ENCODE measurements around the gene TMEFF1. TPM values are rescaled to one million over a fixed set of nuclear protein-coding genes. Genes with fewer than 3 reads are reported as not detected.
"Not testable (repeated sequence)": the region's sequence is repeated elsewhere in the genome, so short reads cannot be mapped to it uniquely, and the experiment has no call there.

TMEFF1 gene, protein sequence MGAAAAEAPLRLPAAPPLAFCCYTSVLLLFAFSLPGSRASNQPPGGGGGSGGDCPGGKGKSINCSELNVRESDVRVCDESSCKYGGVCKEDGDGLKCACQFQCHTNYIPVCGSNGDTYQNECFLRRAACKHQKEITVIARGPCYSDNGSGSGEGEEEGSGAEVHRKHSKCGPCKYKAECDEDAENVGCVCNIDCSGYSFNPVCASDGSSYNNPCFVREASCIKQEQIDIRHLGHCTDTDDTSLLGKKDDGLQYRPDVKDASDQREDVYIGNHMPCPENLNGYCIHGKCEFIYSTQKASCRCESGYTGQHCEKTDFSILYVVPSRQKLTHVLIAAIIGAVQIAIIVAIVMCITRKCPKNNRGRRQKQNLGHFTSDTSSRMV
- total RNA-seq, result under 1 TPM in 1 of 2 donors, not detected in 1; 0.50 TPM
- long read RNA-seq, partial matches to known transcripts, result 0 of 1 reads
- long read RNA-seq, other reads (novel, unspliced or antisense), result 0 of 1 reads

DNA sequence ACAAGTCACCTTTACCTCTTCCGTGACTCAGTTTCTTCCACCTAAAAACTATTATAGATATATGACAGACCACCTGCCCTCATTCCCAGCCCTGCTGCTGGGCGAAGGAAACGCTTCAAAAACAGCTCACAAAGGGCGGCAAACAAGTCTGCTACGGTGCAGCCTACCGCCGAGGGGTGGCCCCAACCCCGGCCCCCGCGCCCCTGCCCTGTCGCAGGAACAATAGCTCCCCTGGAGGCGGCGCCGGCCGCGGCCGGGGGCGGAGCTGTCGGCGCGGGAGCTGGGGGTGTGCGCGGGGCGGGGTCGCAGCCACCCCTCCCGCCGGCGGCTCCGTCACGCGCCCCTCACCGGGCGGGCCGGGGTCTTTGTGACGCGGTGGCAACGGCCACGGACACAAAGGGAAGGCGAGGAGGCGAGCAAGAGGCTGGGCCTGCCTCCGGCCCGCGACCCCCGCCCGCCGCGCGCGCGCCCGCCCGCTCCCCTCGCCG lies at the start of gene TMEFF1:
TMEFF1 (plus strand) TSS at position 362 of the 488 bp plus-strand sequence. CDS start 396 bp downstream, outside the sequence.
- intact Hi-C loops (cut with DNase I, micrococcal nuclease), result no loop called here
- ATAC-seq, result peak; percentile 61
- DNase-seq, result peak; percentile 26 to 34

DNA sequence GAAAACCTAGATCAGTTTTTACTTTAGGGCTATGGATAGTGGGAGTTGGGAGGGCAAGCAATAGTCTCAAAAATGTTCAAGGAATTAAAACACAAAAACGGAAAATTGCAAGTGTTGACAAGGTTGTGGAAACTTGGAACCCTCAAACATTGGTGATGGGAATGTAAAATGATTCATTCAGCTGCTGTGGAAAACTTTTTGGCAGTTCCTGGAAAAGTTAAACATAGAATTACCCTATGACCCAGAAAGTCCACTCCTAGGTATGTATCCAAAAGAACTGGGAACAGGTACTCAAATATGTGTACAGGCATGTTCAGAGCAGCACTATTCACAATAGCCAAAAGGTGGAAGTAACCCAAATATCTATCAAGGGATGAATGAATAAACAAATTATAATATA lies 47.2 kb upstream of the TMEFF1 start:
- ATAC-seq (no peak), DNase-seq (no peak)
- intact Hi-C loops (cut with DNase I, micrococcal nuclease), result no loop called here

DNA sequence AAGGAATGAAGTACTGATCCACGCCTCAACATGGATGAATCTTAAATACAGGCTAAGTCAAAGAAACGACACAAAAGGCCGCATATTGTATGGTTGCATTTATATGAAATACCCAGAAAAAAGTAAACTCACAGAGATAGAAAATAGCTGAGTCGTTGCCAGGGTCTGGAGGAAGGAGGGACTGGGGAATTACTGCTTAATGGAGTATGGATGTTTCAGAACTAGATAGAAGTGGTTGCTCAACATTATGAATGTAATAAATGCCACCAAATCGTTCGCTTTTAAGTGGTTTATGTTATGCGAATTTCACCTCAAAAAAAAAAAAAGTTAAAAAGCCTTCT lies 46.8 kb upstream of the TMEFF1 start:
- no peak for DNase-seq
- intact Hi-C loops (cut with DNase I, micrococcal nuclease), result no loop called here
- no peak for ATAC-seq

DNA sequence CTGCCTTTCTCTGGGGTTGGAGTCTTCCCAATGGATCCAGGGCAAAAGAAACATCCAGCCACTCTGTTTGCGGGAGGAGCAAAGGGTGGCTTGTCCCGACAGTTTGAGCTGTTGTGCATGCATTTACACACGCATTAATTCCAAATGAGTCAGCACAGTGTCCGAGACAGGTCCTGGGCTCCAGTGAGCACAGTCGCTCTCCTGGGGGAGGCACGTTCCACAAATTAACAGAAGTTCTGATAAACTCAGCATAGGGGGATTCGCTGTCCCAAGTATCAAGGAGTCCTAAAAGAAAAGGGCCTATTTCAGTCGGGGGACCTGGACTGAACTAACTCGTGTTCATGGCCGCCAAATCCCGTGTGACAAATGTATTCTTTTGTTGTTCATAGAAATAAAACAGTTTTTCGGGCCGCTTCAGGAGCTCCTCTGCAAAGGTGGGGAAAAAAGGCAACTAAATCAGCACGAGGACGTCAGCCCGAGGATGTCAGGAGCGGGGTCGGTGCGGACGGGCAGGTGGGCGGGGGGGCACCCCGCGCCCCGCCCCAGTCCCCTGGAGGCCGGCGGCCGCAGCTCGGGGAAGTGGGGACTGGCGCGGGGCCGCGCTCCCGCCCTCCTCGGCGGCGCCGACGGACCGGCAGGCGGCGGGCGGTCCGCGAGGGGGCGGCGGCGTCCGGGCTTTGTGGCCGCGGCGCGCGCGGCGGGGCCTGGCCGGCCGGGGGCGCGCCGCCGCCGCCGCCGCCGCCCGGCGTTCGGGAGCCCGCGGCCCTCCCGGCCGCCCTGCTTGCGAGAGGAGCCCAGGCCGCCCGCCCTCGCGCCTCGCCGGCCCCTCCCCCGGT lies 46.2 kb upstream of the TMEFF1 start, which contains the start of gene MSANTD3:
MSANTD3 (plus strand) TSS at position 614 of the 836 bp plus-strand sequence. CDS start 14,796 bp downstream, outside the sequence.
- DNase-seq (peak; percentile 54 to 71), ATAC-seq (peak; percentile 87)
- intact Hi-C loops (cut with DNase I, micrococcal nuclease), result no loop called here

DNA sequence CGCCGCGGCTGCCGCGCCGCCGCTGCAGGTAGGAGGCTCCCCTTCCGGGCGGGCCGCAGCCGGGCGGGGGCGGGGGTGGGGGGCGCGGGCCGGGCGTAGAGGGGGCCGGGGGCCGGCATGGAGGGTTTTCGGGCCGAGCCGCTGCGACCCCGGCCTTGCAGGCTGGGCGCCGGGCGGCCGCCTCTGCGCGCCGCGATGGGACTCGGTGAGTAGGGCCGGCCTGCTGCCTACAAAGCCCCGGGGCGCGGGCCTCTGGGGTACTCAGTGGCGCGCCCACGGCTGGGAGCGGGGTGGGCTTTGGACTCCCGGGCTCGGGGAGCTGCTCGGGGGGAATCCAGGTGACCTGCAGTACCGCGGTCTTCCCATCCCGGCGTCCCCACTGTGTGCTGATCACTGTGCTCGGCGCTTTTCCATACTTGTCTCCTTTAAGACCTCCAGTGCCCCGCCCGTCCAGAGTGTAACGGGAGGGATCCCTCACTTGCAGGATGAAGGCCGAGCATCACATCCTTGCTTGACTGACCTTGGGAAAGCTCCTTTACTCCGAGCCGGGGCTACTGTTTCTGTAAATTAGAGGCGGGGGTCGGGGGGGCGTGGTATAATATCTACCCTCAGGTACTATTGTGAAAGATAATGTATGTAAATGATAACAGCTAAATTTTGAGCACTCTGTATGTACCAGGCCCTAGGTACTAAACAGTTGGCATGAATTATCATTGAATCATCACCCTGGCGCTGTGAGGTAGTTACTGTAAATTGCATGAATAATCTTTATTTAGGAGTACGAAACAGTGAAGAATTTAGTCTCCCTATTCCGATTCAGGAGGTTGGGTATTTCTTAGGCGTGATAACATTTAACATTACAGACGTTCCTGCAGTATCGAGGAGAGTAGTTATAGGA lies 45.3 kb upstream of the TMEFF1 start:
- intact Hi-C loops (cut with DNase I, micrococcal nuclease), result no loop called here
- peak; percentile 61 to 66 for DNase-seq
- peak; percentile 70 for ATAC-seq

DNA sequence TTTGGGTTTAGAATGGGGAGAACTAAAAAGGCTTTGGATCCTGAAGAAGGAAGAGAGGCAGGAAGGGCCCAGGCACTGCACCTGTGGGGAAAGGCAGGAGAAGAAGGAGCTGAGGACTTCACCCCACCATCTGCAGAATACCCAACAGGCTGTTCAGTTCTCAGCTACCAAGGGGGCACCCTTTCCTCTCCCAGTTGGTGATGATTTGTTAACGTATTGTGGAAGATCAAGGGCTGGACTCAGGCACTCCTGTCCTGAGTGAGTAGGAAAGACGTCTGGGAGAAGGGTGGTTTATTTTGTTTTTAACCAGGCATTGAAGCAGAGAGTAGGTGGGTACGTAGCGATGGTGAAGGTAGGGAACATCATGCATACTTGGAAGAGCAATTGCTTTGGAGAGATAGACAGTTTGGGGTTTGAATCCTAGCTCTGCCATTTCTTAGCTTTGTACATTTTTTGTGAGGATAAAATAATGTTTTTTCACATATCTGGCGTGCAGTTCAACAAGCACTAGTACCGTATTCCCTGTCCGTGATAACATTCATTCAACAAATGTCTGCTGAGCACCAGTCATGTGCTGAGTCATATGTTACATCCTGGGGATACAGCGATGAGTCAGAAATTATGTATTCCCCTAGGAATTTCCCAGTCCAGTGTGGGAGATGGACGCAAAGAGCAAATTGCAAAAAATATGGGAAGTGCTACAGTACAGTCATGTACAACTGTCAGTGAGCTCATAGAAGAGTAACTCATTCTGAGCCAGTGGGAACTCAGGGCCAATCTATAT lies 43.9 kb upstream of the TMEFF1 start:
- ATAC-seq (no peak), DNase-seq (no peak)
- intact Hi-C loops (cut with DNase I, micrococcal nuclease), result no loop called here

DNA sequence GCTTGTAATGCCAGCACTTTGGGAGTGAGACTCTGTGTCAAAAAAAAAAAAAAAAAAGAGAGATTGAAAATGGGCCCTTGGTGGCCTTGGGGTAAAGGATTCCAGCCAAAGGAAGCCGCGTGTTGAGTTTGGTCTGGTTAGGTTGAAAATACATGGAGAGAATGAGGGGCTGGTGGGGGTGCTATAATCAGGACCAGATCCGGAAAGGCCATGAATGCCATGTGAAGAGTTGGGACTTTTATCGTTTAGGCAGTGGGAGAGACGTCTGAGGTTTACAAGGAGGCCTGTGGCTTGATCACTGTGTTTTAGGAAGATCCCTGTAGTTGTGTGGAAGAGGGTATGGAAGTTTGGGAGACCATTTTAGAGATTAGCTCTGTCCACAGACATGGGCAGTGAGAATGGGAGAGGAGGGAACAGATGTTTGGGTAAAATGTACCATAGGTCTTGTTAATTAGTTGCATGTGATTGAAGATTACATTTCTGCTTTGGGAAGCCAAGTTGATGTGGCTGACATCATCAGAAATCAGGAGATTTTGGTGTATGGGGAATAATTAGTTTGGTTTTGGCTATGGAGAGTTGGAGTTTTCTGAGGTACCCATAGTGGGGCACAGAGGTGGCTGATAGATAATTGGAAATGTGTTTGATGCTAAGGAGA lies 42.5 kb upstream of the TMEFF1 start:
- DNase-seq (no peak), ATAC-seq (no peak)
- intact Hi-C loops (cut with DNase I, micrococcal nuclease), result loop anchor here in 1 of 2 donors (10.0 kb wide), 1 partner anchor 76 kb away; the partner anchor contains the start of gene TEX10

DNA sequence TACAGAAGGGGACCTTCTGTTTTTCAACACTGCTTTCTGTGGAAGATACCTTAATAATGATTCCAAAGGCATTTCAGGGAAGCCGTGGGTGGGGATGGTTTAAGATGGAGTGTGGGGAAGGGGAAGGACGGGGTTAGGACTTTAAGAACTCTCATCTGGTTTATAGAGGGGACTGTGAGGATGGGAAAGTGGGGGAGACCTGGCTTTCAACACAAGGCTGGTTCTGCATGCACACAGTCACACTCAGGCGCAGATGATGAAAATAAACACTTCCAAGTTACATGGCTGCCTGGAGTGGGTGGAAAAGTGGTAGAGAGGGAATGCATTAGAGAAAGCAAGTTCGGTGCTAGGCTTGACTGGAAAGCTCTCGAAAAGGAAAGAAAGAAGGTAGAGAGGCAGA lies 41.1 kb upstream of the TMEFF1 start:
- intact Hi-C loops (cut with DNase I, micrococcal nuclease), result loop anchor here in 1 of 2 donors (10.0 kb wide), 1 partner anchor 77 kb away; the partner anchor contains the start of gene TEX10
- no peak for ATAC-seq
- no peak for DNase-seq

DNA sequence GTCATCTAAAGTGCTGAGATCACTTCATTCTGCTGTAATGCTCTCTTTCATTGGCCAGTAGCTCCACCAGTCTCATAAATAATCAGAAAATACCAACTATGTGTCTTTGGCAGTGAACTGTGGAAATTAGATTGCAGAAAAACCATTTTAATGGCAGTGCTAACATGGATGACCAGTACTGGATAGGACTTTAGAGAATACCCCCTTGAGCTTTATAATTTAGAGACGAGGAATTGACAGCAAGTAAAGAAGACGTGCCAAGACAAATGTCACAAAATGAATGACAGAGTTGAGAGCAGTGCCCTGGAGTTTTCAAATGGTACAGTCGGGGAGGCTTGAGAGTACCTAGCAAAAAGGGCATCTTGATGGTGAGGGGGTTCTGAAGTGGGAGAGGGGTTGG lies 40.2 kb upstream of the TMEFF1 start:
- intact Hi-C loops (cut with DNase I, micrococcal nuclease), result loop anchor here in 1 of 2 donors (10.0 kb wide), 1 partner anchor 78 kb away; the partner anchor contains the start of gene TEX10
- ATAC-seq, result no peak

DNA sequence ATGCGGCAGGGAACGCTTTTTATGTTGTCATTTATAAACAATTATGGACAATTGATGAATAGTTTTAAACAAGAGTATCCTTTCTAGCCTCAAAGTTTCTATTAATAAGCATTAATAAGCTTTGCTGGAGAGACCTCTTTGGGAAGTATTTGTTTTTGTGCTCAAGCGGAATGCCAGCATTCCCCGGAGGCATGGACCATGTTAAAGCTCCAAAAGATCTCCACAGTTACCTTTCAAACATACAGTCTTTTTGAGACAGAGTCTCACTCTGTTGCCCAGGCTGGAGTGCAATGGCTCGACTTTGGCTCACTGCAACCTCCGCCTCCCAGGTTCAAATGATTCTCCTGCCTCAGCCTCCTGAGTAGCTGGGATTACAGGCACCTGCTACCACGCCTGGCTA lies 36.4 kb upstream of the TMEFF1 start:
- DNase-seq, result no peak
- ATAC-seq, result no peak
- intact Hi-C loops (cut with DNase I, micrococcal nuclease), result loop anchor here in 1 of 2 donors (10.0 kb wide), 1 partner anchor 82 kb away; the partner anchor contains the start of gene TEX10

More for the DNA sequence above, 40.2 kb upstream of the TMEFF1 start:
- DNase-seq, result no peak

DNA sequence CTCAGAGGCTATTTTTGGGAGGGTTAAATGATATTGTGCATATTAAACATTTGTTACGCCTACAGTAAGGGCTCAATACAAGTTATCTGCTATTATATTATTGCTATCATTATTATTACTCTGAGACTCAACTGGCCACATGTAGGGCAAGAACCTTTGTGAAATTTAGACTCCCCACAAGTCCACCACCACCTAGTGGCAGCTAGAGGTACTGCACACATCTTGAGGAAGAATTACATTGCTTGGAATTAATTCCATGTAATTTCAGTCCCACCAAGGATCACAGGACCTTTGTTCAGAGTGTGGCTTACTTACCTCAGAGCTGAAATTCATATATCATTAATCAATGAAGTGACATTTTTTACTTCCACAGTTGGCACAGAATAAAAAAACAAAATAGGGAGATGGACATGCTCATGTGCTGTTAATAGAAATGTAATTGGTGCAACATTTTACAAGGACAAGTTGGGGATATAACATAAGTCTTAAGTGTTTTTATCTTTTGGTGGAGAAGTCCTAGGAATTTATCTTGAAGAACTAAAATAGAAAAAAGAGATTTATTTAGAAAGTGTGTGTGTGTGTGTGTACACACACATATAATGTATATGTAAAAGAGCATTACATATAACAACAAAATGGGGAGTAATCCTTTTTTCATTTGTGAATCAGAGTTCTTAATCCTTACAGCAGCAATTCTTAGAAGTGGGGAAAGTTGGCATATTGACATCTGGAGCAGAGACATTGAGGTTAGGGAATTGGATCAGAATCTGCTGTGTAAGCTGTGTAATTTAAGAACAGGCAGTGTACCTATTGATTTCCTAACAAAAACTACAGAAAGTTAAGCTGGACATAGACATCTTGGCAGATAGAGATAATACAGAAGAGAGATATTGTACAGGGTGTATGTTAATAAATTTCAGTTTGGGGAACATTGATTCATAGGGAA lies 34.8 kb upstream of the TMEFF1 start:
- DNase-seq (peak; percentile 52 to 79), ATAC-seq (peak; percentile 52)
- intact Hi-C loops (cut with DNase I, micrococcal nuclease), result loop anchor here in 1 of 2 donors (10.0 kb wide), 1 partner anchor 83 kb away; the partner anchor contains the start of gene TEX10

DNA sequence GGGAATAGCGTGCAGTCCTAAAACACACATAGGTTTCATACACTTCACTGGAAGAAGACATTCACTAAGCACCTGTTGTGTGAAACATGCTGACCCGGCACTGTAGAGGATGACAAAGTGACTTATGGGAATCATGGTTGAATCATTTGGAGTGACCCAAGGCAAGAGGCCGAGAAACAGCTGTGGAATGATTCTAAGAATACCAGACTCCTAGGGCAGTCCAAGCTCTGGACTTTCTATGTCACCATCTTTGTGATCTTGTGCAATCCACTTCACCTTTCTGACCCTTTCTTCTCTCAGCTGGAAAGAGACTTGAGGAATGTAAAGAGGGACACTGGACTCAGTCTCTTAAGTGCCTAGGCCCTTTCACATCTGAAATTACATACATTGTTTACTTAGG lies 32.9 kb upstream of the TMEFF1 start:
- intact Hi-C loops (cut with DNase I, micrococcal nuclease), result no loop called here
- DNase-seq, result no peak
- no peak for ATAC-seq

DNA sequence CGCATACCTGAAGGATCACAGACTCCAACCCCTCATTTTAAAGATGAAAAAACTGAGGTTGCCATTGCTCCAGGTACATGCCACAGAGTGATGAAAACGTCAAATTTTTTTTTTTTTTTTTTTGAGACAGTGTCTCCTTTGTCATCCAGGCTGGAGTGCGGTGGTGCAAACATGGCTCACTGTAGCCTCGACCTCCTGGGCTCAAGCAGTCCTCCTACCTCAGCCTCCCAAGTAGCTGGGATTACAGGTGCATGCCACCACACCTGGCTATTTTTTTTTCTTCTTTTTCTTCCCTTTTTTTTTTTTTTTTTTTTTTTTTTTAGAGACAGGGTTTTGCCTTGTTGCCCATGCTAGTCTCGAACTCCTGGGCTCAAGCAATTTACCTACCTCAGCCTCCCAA lies 32.5 kb upstream of the TMEFF1 start:
- ATAC-seq; intact Hi-C loops (cut with DNase I, micrococcal nuclease); DNase-seq: not testable (repeated sequence)

DNA sequence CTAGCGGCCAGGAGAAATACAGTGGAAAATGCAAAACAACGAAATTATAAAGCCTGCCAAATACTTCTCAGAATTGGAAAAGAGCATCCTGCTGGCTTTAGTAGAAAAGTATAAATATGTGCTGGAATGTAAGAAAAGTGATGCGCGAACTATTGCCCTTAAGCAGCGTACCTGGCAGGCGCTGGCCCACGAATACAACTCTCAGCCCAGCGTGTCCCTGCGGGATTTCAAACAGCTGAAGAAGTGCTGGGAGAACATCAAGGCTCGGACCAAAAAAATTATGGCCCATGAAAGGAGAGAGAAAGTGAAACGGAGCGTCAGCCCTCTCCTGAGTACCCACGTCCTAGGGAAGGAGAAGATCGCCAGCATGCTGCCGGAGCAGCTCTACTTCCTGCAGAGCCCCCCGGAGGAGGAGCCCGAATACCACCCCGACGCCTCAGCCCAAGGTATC lies 31.0 kb upstream of the TMEFF1 start:
- ATAC-seq, result no peak
- intact Hi-C loops (cut with DNase I, micrococcal nuclease), result no loop called here
- DNase-seq, result no peak

DNA sequence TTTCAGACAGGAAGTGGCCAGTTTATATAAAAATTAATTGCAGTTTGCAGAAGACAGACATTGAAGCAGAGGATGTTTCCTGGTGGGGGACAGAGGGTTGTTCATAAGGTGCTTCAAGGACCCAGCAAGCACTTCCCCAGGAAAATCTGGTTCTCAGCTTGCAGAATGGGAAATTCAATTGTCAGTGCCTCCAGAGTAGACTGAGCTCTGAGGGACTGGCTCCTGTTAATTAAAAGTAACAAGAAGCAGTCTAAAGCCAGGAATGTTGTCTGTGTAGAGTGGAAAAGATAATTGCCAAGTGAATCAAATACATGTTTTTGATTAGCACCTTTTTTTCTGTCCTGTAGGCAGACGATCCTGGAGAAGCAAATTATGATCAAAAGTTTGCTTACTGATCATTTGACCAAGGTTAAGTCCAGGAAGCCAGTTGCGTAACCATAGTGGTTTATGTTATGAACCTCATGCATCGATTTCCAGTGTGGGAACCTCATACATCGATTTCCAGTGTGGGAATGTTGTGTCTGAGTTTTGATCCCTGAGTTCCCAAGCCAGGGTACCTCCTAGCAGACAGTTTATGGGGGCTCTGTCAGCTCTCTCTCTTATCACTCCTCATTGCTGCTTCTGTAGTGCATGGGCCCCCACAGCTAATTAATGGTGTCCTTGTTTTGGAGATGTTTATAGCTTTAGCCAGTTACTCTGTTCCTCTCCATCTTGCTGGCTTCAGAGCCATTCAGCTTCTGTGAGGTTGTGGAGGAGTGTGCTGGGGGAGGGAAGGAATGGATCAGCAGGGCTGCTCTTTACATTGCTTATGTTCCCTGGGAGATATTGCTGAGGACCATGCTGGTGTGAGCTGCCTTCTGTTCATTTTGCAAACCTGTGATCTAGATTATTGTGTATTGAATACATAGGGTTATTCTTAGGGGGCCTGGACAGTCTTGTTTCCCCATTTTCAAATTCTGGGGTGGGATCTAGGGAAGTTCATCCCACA lies 28.9 kb upstream of the TMEFF1 start:
- DNase-seq, result no peak
- ATAC-seq, result no peak
- intact Hi-C loops (cut with DNase I, micrococcal nuclease), result no loop called here
